MCF 10A (cell line): Measurements from ENCODE around the gene TNFAIP8L3. TPM values are rescaled to one million over a fixed set of nuclear protein-coding genes. Genes with fewer than 3 reads are reported as not detected.

Experiments
- BruUV-seq: library from RNA; stranded (reverse); fragments of 400-500 nt; replicated peaks from 2 replicates; lab custom pipeline; 2021; lab: Mats Ljungman, UMichigan
- CTCF ChIA-PET: fragments of 300-600 bp; sonication (Branson Sonifier 250); formaldehyde crosslinking; extraction: SDS; loops from one replicate; lab custom pipeline; 2021; ENCODE audit warnings: antibody characterized with exemption, inconsistent platforms; lab: Yijun Ruan, JAX
- POLR2A ChIA-PET: fragments of 300-600, 350-650 bp; sonication (Branson Sonifier 250); formaldehyde crosslinking; extraction: SDS; loops from one replicate; lab custom pipeline; 2020; ENCODE audit warnings: antibody characterized with exemption, inconsistent platforms; lab: Yijun Ruan, JAX
- DNase-seq: peaks from one replicate; pipeline ENCODE4 v3.0.0-alpha.2; 2018; ENCODE audit not compliant: unreplicated experiment
- H3K27ac Mint-ChIP-seq: one replicate; pipeline ENCODE4 v1.8.0; 2022; ENCODE audit warnings: mild to moderate bottlenecking, low read depth, mixed read lengths; ENCODE audit not compliant: unreplicated experiment
- H3K27me3 Mint-ChIP-seq: one replicate; pipeline ENCODE4 v1.8.0; 2022; ENCODE audit warnings: mixed read lengths; ENCODE audit not compliant: insufficient read depth, unreplicated experiment
- H3K36me3 Mint-ChIP-seq: one replicate; pipeline ENCODE4 v1.8.0; 2022; ENCODE audit warnings: mild to moderate bottlenecking, moderate library complexity, mixed read lengths; ENCODE audit not compliant: insufficient read depth, unreplicated experiment
- H3K4me1 Mint-ChIP-seq: one replicate; pipeline ENCODE4 v1.8.0; 2022; ENCODE audit warnings: mixed read lengths; ENCODE audit not compliant: insufficient read depth, unreplicated experiment
- H3K4me3 Mint-ChIP-seq: one replicate; pipeline ENCODE4 v1.8.0; 2022; ENCODE audit warnings: mild to moderate bottlenecking, moderate library complexity, mixed read lengths; ENCODE audit not compliant: unreplicated experiment
- H3K9me3 Mint-ChIP-seq: one replicate; pipeline ENCODE4 v1.8.0; 2022; ENCODE audit warnings: mixed read lengths; ENCODE audit not compliant: unreplicated experiment
- intact Hi-C: fragments of 100-400 bp; cut with micrococcal nuclease; formaldehyde crosslinking; loops from 2 replicates; pipeline ENCODE4 v1.14.1; 2022
- total RNA-seq: library from RNA; stranded (reverse); gene quantifications from 2 replicates; pipeline ENCODE4 v1.2.3, GENCODE V29; 2022
- TF ChIP-seq, protein P1 (sequence below): fragments of 200-600 bp; IDR thresholded peaks from one replicate; pipeline ENCODE4 v1.8.0; 2022; ENCODE audit warnings: antibody characterized with exemption, mild to moderate bottlenecking; ENCODE audit not compliant: unreplicated experiment

The TNFAIP8L3 gene
- total RNA-seq, 1 experiment from 2014 or later = 2.6 TPM

DNA sequence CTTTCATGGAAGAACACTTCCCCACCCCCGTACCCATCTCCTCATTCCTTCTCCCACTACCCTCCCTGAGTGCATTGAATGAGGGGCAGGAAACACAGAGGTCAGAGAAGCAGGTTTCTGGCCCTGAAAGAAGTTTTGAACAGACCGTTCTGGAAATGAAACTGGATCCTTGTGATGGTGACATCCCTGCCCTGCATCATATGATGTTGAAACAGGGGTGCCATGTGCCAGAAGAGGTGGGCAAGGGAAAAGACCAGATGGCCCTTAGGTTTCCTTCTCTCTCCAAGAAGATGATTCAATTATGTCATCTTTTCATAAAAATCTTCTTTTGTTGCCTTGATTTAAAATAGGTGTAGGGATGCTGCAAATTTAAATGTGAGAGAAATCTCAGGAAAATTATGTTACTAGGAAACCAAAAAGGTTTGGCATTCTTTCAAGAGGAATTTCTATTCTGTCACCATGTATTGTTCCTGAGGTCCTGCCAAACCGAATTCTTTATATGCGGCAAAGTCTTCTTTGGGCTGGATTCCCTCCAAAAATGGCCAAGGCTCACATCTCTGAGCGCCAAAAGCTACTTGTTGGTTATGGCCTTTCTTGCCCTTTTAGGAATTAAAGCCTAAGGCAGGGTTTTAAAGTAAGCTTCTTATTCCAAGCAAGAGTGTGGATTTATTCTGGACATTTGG is 19.9 kb upstream of the TNFAIP8L3 start:
- no peak overlapping the region for H3K4me3 Mint-ChIP-seq
- peaks cover 7% of the 10 kb centered on the region for H3K36me3 Mint-ChIP-seq
- POLR2A ChIA-PET = interaction anchor here (0.6 to 0.7 kb wide), 2 partner anchors 15 to 108 kb away, joined by 3 read pairs; no protein-coding TSS in a partner anchor
- TF ChIP-seq, protein P1, sequence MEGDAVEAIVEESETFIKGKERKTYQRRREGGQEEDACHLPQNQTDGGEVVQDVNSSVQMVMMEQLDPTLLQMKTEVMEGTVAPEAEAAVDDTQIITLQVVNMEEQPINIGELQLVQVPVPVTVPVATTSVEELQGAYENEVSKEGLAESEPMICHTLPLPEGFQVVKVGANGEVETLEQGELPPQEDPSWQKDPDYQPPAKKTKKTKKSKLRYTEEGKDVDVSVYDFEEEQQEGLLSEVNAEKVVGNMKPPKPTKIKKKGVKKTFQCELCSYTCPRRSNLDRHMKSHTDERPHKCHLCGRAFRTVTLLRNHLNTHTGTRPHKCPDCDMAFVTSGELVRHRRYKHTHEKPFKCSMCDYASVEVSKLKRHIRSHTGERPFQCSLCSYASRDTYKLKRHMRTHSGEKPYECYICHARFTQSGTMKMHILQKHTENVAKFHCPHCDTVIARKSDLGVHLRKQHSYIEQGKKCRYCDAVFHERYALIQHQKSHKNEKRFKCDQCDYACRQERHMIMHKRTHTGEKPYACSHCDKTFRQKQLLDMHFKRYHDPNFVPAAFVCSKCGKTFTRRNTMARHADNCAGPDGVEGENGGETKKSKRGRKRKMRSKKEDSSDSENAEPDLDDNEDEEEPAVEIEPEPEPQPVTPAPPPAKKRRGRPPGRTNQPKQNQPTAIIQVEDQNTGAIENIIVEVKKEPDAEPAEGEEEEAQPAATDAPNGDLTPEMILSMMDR = no peak
- H3K27me3 Mint-ChIP-seq = no peaks in the 10 kb centered on the region
- peaks cover 28% of the 10 kb centered on the region for H3K4me1 Mint-ChIP-seq
- CTCF ChIA-PET = interaction anchor here (0.6 kb wide), 1 partner anchor 48 kb away, joined by 5 read pairs; no protein-coding TSS in a partner anchor
- DNase-seq = peak; percentile 74
- no TSS peak for BruUV-seq
- intact Hi-C loops = no loop called here
- peaks cover 7% of the 10 kb centered on the region for H3K9me3 Mint-ChIP-seq
- H3K27ac Mint-ChIP-seq = peak overlapping the region; percentile 62

DNA sequence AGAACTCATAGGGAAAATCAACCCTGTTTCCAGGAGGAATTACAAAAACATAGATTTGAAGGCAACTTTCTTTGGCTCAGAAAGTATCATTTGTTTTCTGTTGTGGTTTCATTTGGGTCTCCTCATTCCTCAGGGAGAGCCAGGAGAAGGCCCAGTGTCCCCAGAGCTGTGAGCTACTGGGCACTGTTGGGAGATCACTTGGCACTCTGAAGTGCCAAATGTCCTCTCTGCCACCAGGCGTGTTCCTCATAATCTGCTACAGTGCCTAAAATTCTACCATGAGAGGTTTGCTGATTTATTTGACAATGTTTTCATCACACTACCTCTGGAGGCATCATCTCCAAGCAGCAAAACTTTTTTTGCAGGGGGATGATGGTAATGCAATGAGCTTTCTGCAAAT is 17.4 kb upstream of the TNFAIP8L3 start:
- Mint-ChIP-seq H3K9me3 (no peaks in the 10 kb centered on the region), H3K27me3 (no peaks in the 10 kb centered on the region), H3K36me3 (peaks cover 7% of the 10 kb centered on the region), H3K4me1 (peaks cover 31% of the 10 kb centered on the region), H3K27ac (no peak overlapping the region), H3K4me3 (no peak overlapping the region)
- TF ChIP-seq, protein P1 = no peak
- intact Hi-C loops = no loop called here
- DNase-seq = no peak
- no TSS peak for BruUV-seq
- ChIA-PET POLR2A (interaction anchor here (0.8 to 1.2 kb wide), 2 partner anchors 8 to 9 kb away, joined by 3 to 4 read pairs; no protein-coding TSS in a partner anchor), CTCF (interaction anchor here (0.6 to 1.3 kb wide), 2 partner anchors 21 to 711 kb away, joined by 3 to 4 read pairs; no protein-coding TSS in a partner anchor)

DNA sequence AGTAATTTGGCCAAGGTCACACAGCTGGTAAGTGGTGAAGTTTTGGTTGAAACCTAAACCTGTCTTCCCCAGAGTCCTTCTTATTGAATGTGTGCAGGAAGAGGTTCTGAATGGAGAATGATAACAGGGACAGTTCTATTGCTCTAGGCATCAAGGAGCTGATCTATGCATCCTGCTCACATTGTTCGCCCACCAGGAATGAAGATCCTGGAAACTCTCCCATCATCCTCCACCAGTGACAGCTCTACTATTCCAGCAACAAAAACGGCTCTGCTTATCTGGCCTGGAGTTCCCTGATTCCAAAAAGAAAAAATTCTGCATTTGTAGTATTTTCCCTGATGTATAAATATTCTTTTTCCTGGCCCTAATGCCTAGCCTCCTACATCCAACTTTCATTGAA is 16.4 kb upstream of the TNFAIP8L3 start:
- no peaks in the 10 kb centered on the region for H3K27me3 Mint-ChIP-seq
- DNase-seq = no peak
- H3K4me1 Mint-ChIP-seq = peaks cover 31% of the 10 kb centered on the region
- POLR2A ChIA-PET = interaction anchor here (1.2 kb wide), 1 partner anchor 8 kb away, joined by 3 read pairs; no protein-coding TSS in a partner anchor
- intact Hi-C loops = no loop called here
- no peaks in the 10 kb centered on the region for H3K9me3 Mint-ChIP-seq
- BruUV-seq = no TSS peak
- TF ChIP-seq, protein P1 = no peak
- peak overlapping the region; percentile 52 for H3K27ac Mint-ChIP-seq
- CTCF ChIA-PET = interaction anchor here (1.3 kb wide), 1 partner anchor 22 kb away, joined by 3 read pairs; no protein-coding TSS in a partner anchor
- no peak overlapping the region for H3K4me3 Mint-ChIP-seq
- peaks cover 7% of the 10 kb centered on the region for H3K36me3 Mint-ChIP-seq

DNA sequence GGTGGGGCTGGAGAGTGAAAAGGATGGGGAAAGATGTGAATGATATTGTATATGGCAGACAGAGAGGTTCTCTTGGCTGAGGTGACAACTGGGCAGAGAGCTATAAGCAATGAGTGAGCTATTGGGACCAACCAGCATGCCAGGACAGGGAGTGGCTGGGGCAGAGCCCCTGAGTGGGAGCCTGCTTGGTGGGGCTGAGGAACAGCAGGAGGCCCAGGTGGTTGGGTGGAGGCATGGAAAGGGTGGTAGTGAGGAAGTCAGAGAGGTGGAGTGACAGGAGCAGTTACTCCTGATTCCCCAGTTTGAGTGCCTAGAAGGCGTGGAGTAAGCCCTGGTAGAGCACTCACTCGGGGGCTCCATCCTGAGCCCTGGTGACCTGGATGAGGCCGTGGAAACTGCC is 15.5 kb upstream of the TNFAIP8L3 start:
- POLR2A ChIA-PET = no interaction called here
- no peak for DNase-seq
- intact Hi-C loops = no loop called here
- TF ChIP-seq, protein P1 = no peak
- H3K4me1 Mint-ChIP-seq = peaks cover 31% of the 10 kb centered on the region
- CTCF ChIA-PET = interaction anchor here (0.7 kb wide), 1 partner anchor 865 kb away, joined by 3 read pairs; no protein-coding TSS in a partner anchor
- no peaks in the 10 kb centered on the region for H3K9me3 Mint-ChIP-seq
- BruUV-seq = no TSS peak
- peak overlapping the region; percentile 52 for H3K27ac Mint-ChIP-seq
- H3K27me3 Mint-ChIP-seq = no peaks in the 10 kb centered on the region
- H3K36me3 Mint-ChIP-seq = peaks cover 7% of the 10 kb centered on the region
- no peak overlapping the region for H3K4me3 Mint-ChIP-seq
